Body of pancreas (tissue), 4 donors: ENCODE measurements around the gene HTR3A.

ENCODE experiments used
- CTCF ChIP-seq, 7 experiments: fragments of 450-650 bp in 4 of 7; fragments of 200-600 bp in 3 of 7; sonication (generic) in 3 of 7; IDR thresholded peaks; one replicate each; pipeline ENCODE4 v1.5.1; 2016 to 2019; ENCODE audit warnings: antibody characterized with exemption in 7 of 7
- POLR2A ChIP-seq, 3 donors: fragments of 450-650 bp; IDR thresholded peaks; one replicate each; pipeline ENCODE4 v1.6.1; 2016; ENCODE audit warnings: antibody characterized with exemption in 3 of 3, mild to moderate bottlenecking in 2 of 3

GRCh38 chr11:114033066-114033465, 58.2 kb downstream of the HTR3A start:
- TF ChIP-seq CTCF (IDR thresholded peaks at IDR 0.05) (no peak), POLR2A (IDR thresholded peaks at IDR 0.05) (no peak)
